Body of pancreas (tissue), 4 donors: Measurements from ENCODE around the gene SRRM4. TPM values are rescaled to one million over a fixed set of nuclear protein-coding genes. Genes with fewer than 3 reads are reported as not detected.
A peak's percentile ranks its signal among the peaks of the same experiment; 100 is the strongest.

Source experiments
- ATAC-seq: fragments of 150-250 bp; one replicate; pipeline ENCODE4 v1.9.1; 2016
- DNase-seq, 4 donors: peaks; one replicate each; pipeline ENCODE4 v3.0.0-alpha.2; 2019
- H3K27ac ChIP-seq, 4 donors: fragments of 200-600 bp; sonication (generic); 1 replicate in 3 of 4; 2 replicates in 1 of 4; pipeline versions ENCODE4 v1.5.1 to v1.6.1; 2016 to 2019; ENCODE audit warnings: mild to moderate bottlenecking in 1 of 4, mixed read lengths in 1 of 4, moderate library complexity in 1 of 4
- H3K27me3 ChIP-seq, 2 donors: fragments of 200-600 bp; sonication (generic); one replicate each; pipeline ENCODE4 v1.6.0; 2016; ENCODE audit warnings: mild to moderate bottlenecking in 1 of 2
- H3K36me3 ChIP-seq, 2 donors: fragments of 200-600 bp; sonication (generic); replicated peaks in 1 of 2; 2 replicates each; pipeline ENCODE4 v1.5.1; 2016; ENCODE audit warnings: low read depth in 2 of 2; ENCODE audit not compliant: insufficient read depth in 1 of 2
- H3K4me1 ChIP-seq: fragments of 200-600 bp; sonication (generic); one replicate; pipeline ENCODE4 v1.6.0; 2016
- H3K4me3 ChIP-seq, 2 donors: fragments of 200-600 bp; sonication (generic); 1 replicate in 1 of 2; 2 replicates in 1 of 2; pipeline ENCODE4 v1.5.1; 2016 to 2019
- H3K9me3 ChIP-seq, 3 donors: fragments of 200-600 bp; sonication (generic); 1 replicate in 2 of 3; 2 replicates in 1 of 3; pipeline ENCODE4 v1.5.1; 2016
- POLR2A ChIP-seq, 3 donors: fragments of 450-650 bp; IDR thresholded peaks; one replicate each; pipeline ENCODE4 v1.6.1; 2016; ENCODE audit warnings: antibody characterized with exemption in 3 of 3, mild to moderate bottlenecking in 2 of 3
- WGBS, 2 donors: methylation state at CpG; one replicate each; pipeline ENCODE4 v1.1.5; 2017; 5-methylcytosine and 5-hydroxymethylcytosine counted together
- intact Hi-C: fragments of 100-400 bp; cut with DNase I; formaldehyde crosslinking; loops from one replicate; pipeline ENCODE4 v1.15.1; 2023
- total RNA-seq, 2 donors: library from RNA; depleted of rRNA; stranded (reverse); fragments of >200 nt; gene quantifications; one replicate each; pipeline ENCODE4 v1.1.0, GENCODE V29; 2016
- TF ChIP-seq, protein P1 (sequence below), 7 experiments: fragments of 450-650 bp in 4 of 7; fragments of 200-600 bp in 3 of 7; sonication (generic) in 3 of 7; IDR thresholded peaks; one replicate each; pipeline ENCODE4 v1.5.1; 2016 to 2019; ENCODE audit warnings: antibody characterized with exemption in 7 of 7

SRRM4 gene
- total RNA-seq, 2 donors from 2014 or later = not detected

DNA sequence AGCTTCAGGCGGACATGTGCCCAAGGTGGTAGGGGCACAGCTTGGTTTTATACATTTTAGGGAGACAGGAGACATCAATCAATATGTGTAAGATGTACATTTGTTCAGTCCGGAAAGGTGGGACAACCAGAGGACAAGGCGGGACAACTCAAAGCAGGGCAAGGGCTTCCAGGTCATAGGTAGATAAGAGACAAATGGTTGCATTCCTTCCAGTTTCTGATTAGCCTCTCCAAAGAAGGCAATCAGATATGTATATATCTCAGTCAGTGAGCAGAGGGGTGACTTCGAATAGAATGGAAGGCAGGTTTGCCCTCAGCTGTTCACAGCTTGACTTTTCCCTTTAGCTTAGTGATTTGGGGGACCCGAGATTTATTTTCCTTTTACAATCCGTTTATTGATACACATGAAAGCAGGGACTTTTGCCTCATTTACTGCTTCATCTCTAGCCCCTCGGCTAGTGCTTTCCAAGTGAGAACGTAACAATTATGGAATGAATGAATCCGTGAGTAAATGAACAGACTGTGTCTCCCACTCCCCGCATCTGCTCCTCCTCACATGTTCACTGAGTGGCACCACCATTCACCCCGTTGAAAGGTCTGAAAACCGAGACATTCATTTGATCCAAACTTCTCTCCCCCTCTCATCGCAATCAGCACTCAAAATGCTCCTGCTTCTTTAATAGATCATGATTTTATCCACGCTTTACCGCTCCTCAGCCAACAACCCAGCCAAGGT is 190.5 kb downstream of the SRRM4 start:
- no peak overlapping the region for H3K27ac ChIP-seq
- no peak for TF ChIP-seq POLR2A (IDR thresholded peaks at IDR 0.05)
- TF ChIP-seq, protein P1, sequence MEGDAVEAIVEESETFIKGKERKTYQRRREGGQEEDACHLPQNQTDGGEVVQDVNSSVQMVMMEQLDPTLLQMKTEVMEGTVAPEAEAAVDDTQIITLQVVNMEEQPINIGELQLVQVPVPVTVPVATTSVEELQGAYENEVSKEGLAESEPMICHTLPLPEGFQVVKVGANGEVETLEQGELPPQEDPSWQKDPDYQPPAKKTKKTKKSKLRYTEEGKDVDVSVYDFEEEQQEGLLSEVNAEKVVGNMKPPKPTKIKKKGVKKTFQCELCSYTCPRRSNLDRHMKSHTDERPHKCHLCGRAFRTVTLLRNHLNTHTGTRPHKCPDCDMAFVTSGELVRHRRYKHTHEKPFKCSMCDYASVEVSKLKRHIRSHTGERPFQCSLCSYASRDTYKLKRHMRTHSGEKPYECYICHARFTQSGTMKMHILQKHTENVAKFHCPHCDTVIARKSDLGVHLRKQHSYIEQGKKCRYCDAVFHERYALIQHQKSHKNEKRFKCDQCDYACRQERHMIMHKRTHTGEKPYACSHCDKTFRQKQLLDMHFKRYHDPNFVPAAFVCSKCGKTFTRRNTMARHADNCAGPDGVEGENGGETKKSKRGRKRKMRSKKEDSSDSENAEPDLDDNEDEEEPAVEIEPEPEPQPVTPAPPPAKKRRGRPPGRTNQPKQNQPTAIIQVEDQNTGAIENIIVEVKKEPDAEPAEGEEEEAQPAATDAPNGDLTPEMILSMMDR (IDR thresholded peaks at IDR 0.05) = no peak
- no peaks in the 10 kb centered on the region for H3K27me3 ChIP-seq
- DNase-seq (no peak), ATAC-seq (no peak)
- intact Hi-C loops = no loop called here
- no peak overlapping the region for H3K4me3 ChIP-seq
- no peaks in the 10 kb centered on the region for H3K9me3 ChIP-seq
- 56 to 61% methylated on average over 15 of the region's 15 CpGs for WGBS, 2 donors
- no peaks in the 10 kb centered on the region for H3K36me3 ChIP-seq
- no peaks in the 10 kb centered on the region for H3K4me1 ChIP-seq

- Histone ChIP-seq H3K4me3 (no peak overlapping the region), H3K36me3 (no peaks in the 10 kb centered on the region), H3K4me1 (peaks cover 20% of the 10 kb centered on the region), H3K27me3 (no peaks in the 10 kb centered on the region), H3K9me3 (no peaks in the 10 kb centered on the region), H3K27ac (no peak overlapping the region)
- DNase-seq (no peak), ATAC-seq (no peak)
- intact Hi-C loops = no loop called here
- TF ChIP-seq POLR2A (IDR thresholded peaks at IDR 0.05) = no peak
- TF ChIP-seq, protein P1 (IDR thresholded peaks at IDR 0.05) = no peak
- WGBS, 2 donors = 58 to 83% methylated on average over 2 to 5 of the region's 5 CpGs
Measured at GRCh38 chr12:119175081-119175480, 193.7 kb downstream of the SRRM4 start.

GRCh38 chr12:119176267-119177055 is 195.1 kb downstream of the SRRM4 start:
- DNase-seq (peak; percentile 61 to 80 (median 70)), ATAC-seq (peak; percentile 44)
- intact Hi-C loops = no loop called here
- Histone ChIP-seq H3K4me3 (no peak overlapping the region), H3K27me3 (no peaks in the 10 kb centered on the region), H3K9me3 (no peaks in the 10 kb centered on the region), H3K4me1 (peaks cover 28% of the 10 kb centered on the region), H3K36me3 (no peaks in the 10 kb centered on the region), H3K27ac (peak overlapping the region in 2 of 4 donors; percentile 7 to 25)
- 37 to 44% methylated on average over 18 to 21 of the region's 21 CpGs for WGBS, 2 donors
- TF ChIP-seq, protein P1 (IDR thresholded peaks at IDR 0.05) = no peak
- peak in 1 of 3 donors; percentile 28 for TF ChIP-seq POLR2A (IDR thresholded peaks at IDR 0.05)

- intact Hi-C loops = no loop called here
- Histone ChIP-seq H3K27ac (no peak overlapping the region), H3K4me1 (peaks cover 32% of the 10 kb centered on the region), H3K4me3 (no peak overlapping the region), H3K36me3 (no peaks in the 10 kb centered on the region), H3K9me3 (no peaks in the 10 kb centered on the region), H3K27me3 (no peaks in the 10 kb centered on the region)
- ATAC-seq (no peak), DNase-seq (no peak)
- WGBS, 2 donors = 72 to 77% methylated on average over 4 of the region's 4 CpGs
- no peak for TF ChIP-seq POLR2A (IDR thresholded peaks at IDR 0.05)
- TF ChIP-seq, protein P1 (IDR thresholded peaks at IDR 0.05) = no peak
Measured at GRCh38 chr12:119177056-119177325, 195.7 kb downstream of the SRRM4 start.
